Non-pigmented ciliary epithelial cell (primary cell): ENCODE data around the gene MRGPRD.

Experiments used
- DNase-seq: peaks from one replicate; pipeline ENCODE4 v3.0.0-alpha.2; 2010; ENCODE audit warnings: low read depth

Gene MRGPRD

DNA sequence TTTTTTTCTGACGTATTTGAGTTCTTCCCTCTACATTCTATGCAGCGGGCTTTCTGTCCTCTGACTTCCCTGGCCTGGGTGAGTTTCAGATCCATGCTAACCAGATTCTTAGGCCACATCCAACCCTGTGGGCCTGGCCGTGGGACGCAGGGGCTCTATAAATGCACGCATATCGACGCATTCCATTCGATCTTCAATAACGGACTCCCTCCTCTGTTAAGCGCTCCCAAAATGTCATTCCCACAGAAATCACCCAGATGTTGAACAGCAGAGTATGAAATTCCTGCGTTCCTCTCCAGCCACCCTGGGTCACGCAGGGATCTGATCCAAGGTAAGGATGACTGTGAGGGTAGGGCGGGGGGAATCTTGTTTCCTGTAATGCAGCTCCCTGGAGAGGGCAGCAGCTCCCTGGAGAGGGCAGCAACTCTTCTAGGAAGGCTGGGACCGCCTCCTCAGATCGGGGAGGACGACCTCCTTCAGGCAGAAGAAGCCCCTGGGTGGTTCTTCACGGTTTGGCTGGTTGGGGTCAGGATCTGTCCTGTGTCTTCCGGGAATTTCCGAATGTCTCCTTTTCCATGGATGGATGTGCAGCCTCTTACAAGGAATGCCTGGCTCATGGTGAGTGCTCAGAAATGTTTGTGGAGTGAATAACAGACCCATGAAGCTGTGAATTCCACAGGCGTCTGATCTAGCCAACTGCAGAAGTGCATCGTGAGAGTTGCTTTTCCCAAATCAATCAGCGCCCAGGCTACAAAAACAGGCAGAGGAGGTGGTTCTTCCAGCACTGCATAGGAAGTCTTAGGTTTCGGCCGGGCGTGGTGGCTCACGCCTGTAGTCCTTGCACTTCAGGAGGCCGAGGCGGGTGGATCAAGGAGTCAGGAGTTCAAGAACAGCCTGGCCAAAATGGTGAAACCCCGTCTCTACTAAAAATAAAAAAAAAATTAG lies 12.2 kb downstream of the MRGPRD start:
- no peak for DNase-seq

GRCh38 chr11:68966894-68967780 lies 13.6 kb downstream of the MRGPRD start:
- no peak for DNase-seq

DNA sequence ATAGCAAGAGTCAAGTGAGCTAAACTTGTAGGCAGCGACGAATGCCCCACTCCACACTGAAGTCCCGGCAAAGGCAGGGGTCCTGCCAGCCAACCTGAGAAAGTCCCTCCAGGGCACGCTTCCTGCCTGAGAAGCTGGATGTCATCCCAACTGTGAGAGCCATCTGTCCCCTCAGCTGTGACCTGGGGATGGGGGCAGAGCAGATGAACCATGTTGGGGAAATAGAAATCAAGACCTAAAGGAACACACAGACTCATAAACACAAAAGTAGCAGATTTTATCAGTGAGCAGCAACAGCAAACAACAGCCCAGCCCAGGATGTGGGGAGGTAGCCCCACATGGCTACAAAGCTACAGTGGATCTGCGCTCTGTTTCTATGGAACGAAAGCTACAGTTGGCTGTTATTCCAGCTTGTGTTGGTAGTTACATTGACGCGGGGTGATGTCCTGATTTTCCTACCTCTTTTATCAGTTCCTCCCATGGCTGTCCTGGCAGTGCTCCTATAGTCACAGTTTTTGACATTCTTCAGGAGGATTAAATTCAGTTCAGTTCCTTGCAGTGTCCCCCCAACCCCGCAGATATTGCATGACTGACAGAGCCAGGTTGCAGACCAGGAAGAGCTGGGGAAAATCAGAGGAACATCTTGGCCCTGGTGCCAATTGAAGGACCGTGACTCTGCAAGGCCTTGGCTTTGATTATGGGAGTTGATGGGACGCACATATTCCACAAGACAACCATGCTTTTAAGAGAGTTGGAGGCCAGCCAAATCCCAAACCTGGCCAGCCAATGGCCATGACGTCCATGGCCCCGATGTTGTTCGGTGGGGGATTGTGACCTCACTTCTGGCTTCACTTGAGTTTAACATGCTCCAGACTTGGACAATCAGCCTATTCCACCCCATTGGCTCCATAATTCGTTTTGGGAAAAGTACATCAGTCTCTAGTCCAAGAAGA lies 14.6 kb downstream of the MRGPRD start:
- no peak for DNase-seq

DNA sequence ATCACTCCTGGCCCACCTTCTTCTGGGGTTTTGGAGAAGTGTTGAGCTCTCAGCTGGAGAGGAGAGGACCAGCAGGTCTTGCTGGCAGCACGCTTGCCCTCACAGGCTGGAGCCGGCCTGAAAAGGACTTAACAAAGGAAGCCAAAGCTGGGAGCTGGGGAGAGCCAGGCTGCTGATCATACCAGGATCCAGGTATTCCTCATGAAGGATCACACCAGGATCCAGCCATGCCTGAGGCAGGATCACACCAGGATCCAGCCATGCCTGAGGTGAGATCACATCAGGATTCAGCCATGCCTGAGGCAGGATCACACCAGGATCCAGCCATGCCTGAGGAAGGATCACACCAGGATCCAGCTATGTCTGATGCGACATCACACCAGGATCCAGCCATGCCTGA lies 17.0 kb downstream of the MRGPRD start:
- no peak for DNase-seq

GRCh38 chr11:68962527-68963250 lies 18.1 kb downstream of the MRGPRD start:
- DNase-seq, result no peak

DNA sequence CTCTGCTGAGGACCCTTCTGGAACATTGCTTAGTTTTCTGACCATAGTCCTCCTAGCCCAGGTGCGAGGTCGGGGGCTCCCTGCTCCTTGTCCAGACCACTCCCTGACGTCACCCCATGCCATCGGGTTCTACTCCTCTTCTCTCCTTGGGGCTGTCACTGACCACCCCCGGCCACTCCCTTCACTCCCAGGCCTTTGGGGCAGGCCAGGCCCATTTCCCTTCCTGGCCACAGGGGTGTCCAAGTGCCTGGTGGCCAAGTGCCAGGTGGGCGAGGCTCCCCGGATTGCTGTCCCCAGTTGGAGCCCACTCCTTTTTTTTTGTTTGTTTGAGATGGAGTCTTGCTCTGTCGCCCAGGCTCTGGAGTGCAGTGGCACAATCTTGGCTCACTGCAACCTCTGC lies 19.5 kb downstream of the MRGPRD start:
- DNase-seq, result no peak

DNA sequence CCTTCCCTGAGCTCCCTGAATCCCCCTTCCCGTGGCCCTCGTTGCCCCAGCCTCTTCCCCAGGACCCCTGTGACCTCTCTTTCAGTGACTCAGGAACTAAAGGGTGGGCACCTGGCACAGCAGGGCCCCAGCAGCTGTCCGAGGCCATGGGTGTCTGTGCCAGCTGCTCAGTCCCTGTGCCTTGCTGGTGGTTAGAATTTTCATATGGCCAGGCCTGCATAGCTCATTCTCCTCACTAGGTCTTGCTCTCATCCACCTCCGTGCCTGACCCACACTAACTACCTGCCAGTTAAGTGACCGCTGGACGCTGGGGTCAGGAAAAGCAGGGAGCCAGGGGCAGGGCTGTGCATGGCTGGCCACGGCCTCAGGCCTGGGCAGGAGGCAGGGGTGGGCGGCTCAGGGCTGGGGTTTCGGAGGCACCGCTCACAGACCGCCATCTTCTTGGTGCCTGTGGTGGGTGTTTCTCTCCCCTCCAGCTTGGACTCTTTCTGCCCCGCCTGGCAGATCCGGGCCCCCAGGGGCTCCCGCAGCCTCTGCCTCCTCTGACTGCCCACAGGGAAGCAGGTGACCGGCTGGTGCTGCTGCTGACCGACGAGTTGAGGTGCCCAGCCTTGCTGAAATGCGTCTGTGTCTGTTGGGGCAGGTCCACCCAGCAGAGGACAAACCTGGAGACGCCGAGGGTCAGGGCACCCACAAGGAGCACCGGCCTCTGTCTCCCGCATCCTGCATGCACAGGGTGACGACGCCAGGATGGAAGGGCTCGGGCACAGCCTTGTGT lies 20.3 kb downstream of the MRGPRD start:
- no peak for DNase-seq

GRCh38 chr11:68959465-68960293 lies 21.1 kb downstream of the MRGPRD start:
- DNase-seq, result no peak

- no peak for DNase-seq
Observed at GRCh38 chr11:68958211-68958610, 22.6 kb downstream of the MRGPRD start.

DNA sequence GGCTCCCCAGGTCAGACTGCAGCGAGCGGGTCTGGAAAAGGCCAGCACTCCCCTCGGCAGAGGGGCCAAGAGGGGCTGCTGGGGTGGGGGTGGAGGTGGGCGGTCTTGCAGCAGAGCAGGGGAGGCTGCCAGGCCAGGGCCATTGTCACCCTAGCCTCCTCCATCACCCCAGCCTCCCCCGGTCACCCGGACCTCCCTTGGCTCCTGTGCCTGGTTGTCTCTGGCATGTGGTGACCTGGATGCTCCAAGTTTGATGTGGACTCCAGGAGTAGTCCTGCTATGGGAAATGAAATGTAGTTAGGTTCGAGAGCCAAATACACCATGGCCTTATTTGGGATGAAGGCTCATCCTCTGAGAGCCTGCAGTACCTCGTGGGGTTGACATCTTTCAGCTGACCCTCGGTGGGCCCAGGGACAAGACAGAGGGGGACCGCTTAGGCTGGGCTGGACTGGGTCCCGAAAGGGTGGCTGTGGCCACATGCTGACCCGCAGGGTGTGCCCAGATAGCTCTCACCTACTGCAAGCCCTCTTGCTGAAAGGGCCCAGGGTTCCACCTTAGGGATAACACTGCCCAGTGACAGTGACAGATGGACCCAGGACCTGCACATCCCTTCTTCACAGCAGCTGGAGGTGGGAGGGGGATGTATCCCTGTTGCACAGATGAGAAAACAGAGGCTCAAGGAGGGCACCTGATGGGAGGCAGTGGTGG lies 24.1 kb downstream of the MRGPRD start:
- DNase-seq, result no peak

DNA sequence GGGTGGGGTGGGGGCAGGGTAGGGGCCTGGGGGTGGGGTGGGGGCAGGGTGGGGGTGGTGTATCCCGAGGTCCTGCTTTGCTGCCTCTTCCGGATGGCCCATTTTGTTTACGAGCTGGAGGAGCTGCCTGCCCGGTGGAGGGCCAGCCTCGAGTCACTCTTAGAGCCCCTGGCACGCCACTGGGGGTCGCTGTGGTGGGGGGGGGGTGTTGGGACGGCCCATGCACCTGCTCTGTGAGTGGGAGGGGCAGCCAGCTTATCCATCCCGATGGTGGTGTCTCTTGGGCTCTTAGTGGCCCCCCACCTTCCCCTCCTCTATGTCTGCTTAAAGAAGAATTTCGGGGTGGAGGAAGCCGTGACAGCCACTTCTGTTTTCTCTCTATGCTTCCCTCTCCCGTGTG lies 24.6 kb downstream of the MRGPRD start:
- no peak for DNase-seq

- DNase-seq, result no peak
Observed at GRCh38 chr11:68955607-68955958, 25.2 kb downstream of the MRGPRD start.

GRCh38 chr11:68954836-68955606 lies 25.8 kb downstream of the MRGPRD start:
- no peak for DNase-seq

DNA sequence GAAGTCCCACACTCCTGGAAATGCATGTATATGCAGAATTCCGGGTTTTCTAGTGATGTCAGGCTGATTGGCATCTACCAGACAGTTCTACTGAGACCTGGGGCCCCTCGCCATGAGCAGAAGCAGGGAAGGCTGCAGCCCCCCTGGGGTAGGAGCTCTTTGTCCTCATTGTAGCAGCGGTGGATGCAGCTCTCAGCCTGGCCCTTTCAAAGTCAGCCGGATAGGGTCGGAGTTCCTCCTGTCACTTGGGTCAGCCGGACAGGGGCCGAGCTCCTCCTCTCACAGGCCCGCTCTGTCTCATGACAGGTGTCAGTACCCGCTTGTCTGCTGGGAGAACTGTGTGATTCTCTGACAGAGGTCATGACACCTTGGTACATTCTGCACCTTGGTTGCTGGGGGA lies 30.0 kb downstream of the MRGPRD start:
- no peak for DNase-seq

DNA sequence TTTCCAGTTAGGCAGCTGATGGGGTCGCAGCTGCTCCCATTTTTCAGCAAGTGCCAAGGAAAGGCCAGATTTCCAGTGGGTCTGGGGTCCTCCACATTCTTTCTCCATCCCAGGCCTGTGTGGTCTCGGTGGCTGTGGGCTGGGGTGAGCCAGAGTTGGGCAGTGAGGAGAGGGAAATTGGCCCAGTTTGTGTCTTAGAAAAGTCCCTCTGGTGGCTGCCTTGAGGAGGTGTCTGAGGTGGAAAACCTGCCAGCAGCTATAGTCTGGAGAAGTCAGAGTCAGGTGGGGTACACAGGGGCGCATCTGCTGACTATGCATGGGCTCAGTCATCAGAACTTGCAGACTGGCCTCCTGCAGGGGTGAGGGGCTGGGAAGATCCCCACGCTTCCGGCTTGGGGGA lies 30.5 kb downstream of the MRGPRD start:
- DNase-seq, result no peak

DNA sequence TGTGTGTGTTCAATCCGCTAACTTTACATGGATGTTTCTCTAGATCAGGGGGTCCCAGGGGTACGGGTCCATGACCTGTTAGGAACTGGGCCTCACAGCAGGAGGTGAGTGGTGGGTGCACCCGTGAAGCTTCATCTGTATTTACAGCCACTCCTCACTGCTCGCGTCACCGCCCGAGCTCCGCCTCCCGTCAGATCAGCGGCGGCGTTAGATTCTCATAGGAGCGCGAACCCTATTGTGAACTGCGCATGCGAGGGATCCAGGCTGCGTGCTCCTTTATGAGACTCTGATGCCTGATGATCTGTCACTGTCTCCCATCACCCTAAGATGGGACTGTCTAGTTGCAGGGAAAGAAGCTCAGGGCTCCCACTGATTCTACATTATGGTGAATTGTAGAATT lies 31.9 kb downstream of the MRGPRD start:
- no peak for DNase-seq

- no peak for DNase-seq
Observed at GRCh38 chr11:68948496-68948895, 32.3 kb downstream of the MRGPRD start.

- no peak for DNase-seq
Observed at GRCh38 chr11:68947151-68947550, 33.6 kb downstream of the MRGPRD start.
